Measurements from ENCODE around the gene WSCD1.

DNA sequence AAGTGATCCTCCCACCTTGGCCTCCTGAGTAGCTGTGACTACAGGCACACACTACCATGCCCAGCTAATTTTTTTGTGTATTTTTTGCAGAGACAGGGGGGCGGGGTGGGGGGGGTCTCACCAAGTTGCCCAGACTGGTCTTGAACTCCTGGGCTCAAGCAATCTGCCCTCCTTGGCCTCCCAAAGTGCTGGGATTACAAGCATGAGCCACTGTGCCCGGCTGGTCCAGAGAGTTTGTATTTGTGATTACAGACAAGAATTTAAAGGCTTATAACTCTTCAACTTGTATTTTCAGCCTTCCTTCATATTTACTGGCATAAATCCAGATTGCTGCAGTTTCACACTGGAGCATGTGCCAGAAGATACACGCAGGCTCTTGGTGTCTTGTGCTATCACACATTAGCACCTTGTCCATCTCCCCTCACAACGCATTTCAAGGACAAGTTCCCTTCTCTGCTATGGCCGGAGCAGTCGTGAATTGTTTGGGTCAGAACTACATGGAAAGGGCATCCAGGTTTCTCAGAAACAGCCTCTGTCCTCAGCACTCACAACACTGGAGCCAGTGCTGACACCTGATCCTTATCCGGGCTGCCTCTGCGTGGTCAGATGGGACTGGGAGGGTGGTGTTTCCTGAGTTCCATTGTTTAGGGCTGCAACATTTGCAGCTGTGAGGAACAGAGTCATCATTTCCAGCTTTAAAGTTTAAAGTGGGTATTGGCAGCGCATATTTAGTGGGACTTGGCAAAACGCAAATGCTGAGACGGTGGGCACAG is 28.1 kb downstream of the WSCD1 start:
- TF ChIP-seq, protein P1, sequence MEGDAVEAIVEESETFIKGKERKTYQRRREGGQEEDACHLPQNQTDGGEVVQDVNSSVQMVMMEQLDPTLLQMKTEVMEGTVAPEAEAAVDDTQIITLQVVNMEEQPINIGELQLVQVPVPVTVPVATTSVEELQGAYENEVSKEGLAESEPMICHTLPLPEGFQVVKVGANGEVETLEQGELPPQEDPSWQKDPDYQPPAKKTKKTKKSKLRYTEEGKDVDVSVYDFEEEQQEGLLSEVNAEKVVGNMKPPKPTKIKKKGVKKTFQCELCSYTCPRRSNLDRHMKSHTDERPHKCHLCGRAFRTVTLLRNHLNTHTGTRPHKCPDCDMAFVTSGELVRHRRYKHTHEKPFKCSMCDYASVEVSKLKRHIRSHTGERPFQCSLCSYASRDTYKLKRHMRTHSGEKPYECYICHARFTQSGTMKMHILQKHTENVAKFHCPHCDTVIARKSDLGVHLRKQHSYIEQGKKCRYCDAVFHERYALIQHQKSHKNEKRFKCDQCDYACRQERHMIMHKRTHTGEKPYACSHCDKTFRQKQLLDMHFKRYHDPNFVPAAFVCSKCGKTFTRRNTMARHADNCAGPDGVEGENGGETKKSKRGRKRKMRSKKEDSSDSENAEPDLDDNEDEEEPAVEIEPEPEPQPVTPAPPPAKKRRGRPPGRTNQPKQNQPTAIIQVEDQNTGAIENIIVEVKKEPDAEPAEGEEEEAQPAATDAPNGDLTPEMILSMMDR (IDR thresholded peaks at IDR 0.05), result no peak
- peak in 1 of 2 donors; percentile 59 for TF ChIP-seq POLR2AphosphoS5 (IDR thresholded peaks at IDR 0.05)

Data from upper lobe of left lung (tissue), 4 donors.